Activated CD8-positive, alpha-beta memory T cell treated with anti-CD3 and anti-CD28 coated beads, Interleukin-2, amount 10 ng/mL, durations not matched to agents 7 days and 5 days (primary cell): Measurements from ENCODE around the gene PPP1R3D. TPM values are rescaled to one million over a fixed set of nuclear protein-coding genes. Genes with fewer than 3 reads are reported as not detected.

Source experiments
- ATAC-seq: fragments of 150-1000 bp; cut with Tn5 transposase; one replicate; pipeline ENCODE4 v1.10.0; 2021; ENCODE audit warnings: moderate library complexity
- CTCF ChIA-PET: fragments of 350-600 bp; sonication (Branson Sonifier 250); formaldehyde crosslinking; loops from one replicate; lab custom pipeline; 2021; ENCODE audit warnings: antibody characterized with exemption; lab: Charles Lee
- DNase-seq: peaks from one replicate; pipeline ENCODE4 v3.0.0-alpha.2; 2020
- H3K27ac Mint-ChIP-seq: one replicate; pipeline ENCODE4 v1.8.0; 2021; ENCODE audit warnings: mild to moderate bottlenecking, mixed read lengths
- H3K27me3 Mint-ChIP-seq: one replicate; pipeline ENCODE4 v1.8.0; 2021; ENCODE audit warnings: mixed read lengths
- H3K36me3 Mint-ChIP-seq: one replicate; pipeline ENCODE4 v1.8.0; 2021; ENCODE audit warnings: mild to moderate bottlenecking, mixed read lengths
- H3K4me1 Mint-ChIP-seq: one replicate; pipeline ENCODE4 v1.8.0; 2021; ENCODE audit warnings: mixed read lengths
- H3K4me3 Mint-ChIP-seq: one replicate; pipeline ENCODE4 v1.8.0; 2021; ENCODE audit warnings: mild to moderate bottlenecking, moderate library complexity, mixed read lengths
- H3K9me3 Mint-ChIP-seq: one replicate; pipeline ENCODE4 v1.8.0; 2022; ENCODE audit warnings: low read depth, mixed read lengths
- total RNA-seq, 2 experiments: library from RNA; stranded (reverse); gene quantifications; one replicate each; pipeline ENCODE4 v1.2.3, GENCODE V29; 2021

Gene PPP1R3D
- total RNA-seq, 2 experiments from 2014 or later: 8.5 to 8.7 TPM

GRCh38 chr20:59932616-59933295 lies 7.3 kb downstream of the PPP1R3D start:
- DNase-seq (no peak), ATAC-seq (no peak)
- no peaks in the 10 kb centered on the region for H3K9me3 Mint-ChIP-seq
- H3K4me3 Mint-ChIP-seq: peak overlapping the region; percentile 73
- H3K27me3 Mint-ChIP-seq: no peaks in the 10 kb centered on the region
- H3K4me1 Mint-ChIP-seq: peaks cover 39% of the 10 kb centered on the region
- peak overlapping the region; percentile 46 for H3K27ac Mint-ChIP-seq
- CTCF ChIA-PET: interaction anchor here (1.4 to 2.4 kb wide), 3 partner anchors 8 to 15 kb away, joined by 3 to 14 read pairs (median 12); partner anchors contain the start of genes FAM217B and PPP1R3D
- peaks cover 3% of the 10 kb centered on the region for H3K36me3 Mint-ChIP-seq

- ATAC-seq (no peak), DNase-seq (no peak)
- H3K36me3 Mint-ChIP-seq: peaks cover 3% of the 10 kb centered on the region
- CTCF ChIA-PET: interaction anchor here (2.2 kb wide), 1 partner anchor 9 kb away, joined by 12 read pairs; the partner anchor contains the start of genes FAM217B and PPP1R3D
- H3K4me1 Mint-ChIP-seq: peaks cover 33% of the 10 kb centered on the region
- H3K9me3 Mint-ChIP-seq: no peaks in the 10 kb centered on the region
- H3K27ac Mint-ChIP-seq: peak overlapping the region; percentile 70
- no peaks in the 10 kb centered on the region for H3K27me3 Mint-ChIP-seq
- peak overlapping the region; percentile 68 for H3K4me3 Mint-ChIP-seq
Observed at GRCh38 chr20:59931511-59932312, 8.4 kb downstream of the PPP1R3D start.

DNA sequence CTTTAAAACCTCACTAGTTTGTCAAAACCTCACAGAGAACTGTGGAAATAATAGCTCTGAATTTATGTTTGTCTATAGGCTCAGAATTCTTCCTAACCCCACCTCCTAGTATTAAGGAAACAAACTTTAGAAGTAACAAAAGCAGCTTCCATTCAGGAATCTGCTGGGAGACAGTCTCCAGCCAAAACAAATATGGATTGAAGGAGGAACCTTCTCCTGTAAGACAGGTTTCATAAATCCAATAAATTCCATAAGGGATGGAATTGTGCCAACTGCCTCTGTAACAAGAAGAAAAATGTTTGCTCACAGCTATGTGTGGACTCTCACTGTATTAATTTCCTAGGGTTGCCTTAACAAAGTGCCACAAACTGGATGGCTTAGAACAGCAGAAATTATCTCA lies 14.2 kb downstream of the PPP1R3D start:
- CTCF ChIA-PET: interaction anchor here (2.6 kb wide), 1 partner anchor 9 kb away, joined by 10 read pairs; no protein-coding TSS in a partner anchor
- no peak overlapping the region for H3K27ac Mint-ChIP-seq

DNA sequence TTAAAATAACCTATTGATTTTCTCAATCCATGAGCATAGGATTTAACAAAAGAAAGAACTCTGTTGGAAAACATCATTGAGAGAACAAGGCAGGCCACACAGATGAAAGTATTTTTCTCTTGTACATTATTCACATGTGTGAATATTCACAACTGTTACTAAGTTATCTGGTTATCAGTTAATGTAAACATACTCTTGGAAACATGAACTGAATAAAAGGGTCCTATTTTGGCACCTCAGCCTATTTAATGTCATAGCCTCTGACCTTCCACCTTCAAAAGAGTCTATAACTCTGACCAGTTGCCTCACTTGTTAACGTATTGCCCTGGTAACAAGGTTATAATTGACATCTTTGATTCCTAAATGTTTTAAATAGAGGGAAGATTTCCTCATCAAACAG lies 14.7 kb downstream of the PPP1R3D start:
- no peak overlapping the region for H3K27ac Mint-ChIP-seq
- DNase-seq: no peak
- H3K9me3 Mint-ChIP-seq: no peaks in the 10 kb centered on the region
- CTCF ChIA-PET: interaction anchor here (2.6 kb wide), 1 partner anchor 9 kb away, joined by 10 read pairs; no protein-coding TSS in a partner anchor
- H3K36me3 Mint-ChIP-seq: no peaks in the 10 kb centered on the region
- ATAC-seq: no peak
- peaks cover 6% of the 10 kb centered on the region for H3K27me3 Mint-ChIP-seq
- H3K4me1 Mint-ChIP-seq: peaks cover 8% of the 10 kb centered on the region
- no peak overlapping the region for H3K4me3 Mint-ChIP-seq

More for the DNA sequence above, 14.2 kb downstream of the PPP1R3D start:
- peaks cover 6% of the 10 kb centered on the region for H3K27me3 Mint-ChIP-seq
- DNase-seq: no peak
- H3K4me1 Mint-ChIP-seq: peaks cover 8% of the 10 kb centered on the region
- ATAC-seq: no peak
- no peaks in the 10 kb centered on the region for H3K36me3 Mint-ChIP-seq
- H3K9me3 Mint-ChIP-seq: no peaks in the 10 kb centered on the region
- no peak overlapping the region for H3K4me3 Mint-ChIP-seq

DNA sequence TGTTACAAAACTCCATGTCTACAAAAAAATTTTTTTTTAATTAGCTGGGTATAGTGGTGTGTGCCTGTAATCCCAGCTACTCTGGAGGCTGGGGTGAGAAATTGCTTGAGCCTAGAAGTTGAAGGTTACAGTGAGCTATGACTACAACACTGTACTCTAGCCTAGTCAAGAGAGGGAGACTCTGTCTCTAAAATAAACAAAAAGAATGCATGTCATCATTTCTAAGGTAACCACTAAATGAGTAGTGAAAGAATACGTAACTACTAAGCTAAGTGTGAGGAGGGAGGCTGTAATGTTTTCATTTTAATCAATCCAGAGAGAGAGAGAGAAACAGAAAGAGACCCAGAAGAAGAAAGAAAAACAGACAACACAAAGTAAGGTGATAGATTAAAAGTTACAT lies 16.6 kb downstream of the PPP1R3D start:
- no peak overlapping the region for H3K27ac Mint-ChIP-seq
- ATAC-seq: no peak
- no peak for DNase-seq
- no peak overlapping the region for H3K4me3 Mint-ChIP-seq
- peaks cover 6% of the 10 kb centered on the region for H3K27me3 Mint-ChIP-seq
- H3K36me3 Mint-ChIP-seq: peaks cover 2% of the 10 kb centered on the region
- peaks cover 2% of the 10 kb centered on the region for H3K4me1 Mint-ChIP-seq
- CTCF ChIA-PET: interaction anchor here (1.5 kb wide), 1 partner anchor 16 kb away, joined by 3 read pairs; the partner anchor contains the start of genes FAM217B and PPP1R3D
- no peaks in the 10 kb centered on the region for H3K9me3 Mint-ChIP-seq

DNA sequence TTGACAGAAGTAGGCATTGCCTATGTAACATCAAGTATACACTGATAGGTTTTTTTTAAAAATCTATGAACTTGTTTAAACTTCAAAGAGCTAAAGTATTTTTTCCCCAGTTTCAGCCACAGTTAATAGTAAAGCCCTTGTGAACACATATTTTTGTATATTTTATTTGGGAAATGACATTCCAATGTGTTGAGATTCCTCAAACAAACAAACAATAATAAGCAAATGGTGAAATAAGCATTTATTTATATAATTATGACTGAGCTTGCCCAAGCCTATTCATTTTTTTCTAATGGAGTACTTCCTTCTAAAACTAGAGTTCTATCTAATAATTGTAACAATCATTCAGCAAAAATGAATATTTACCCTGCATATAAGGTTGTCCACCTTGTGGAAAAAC lies 19.2 kb downstream of the PPP1R3D start:
- CTCF ChIA-PET: interaction anchor here (1.6 kb wide), 1 partner anchor 14 kb away, joined by 5 read pairs; no protein-coding TSS in a partner anchor
- H3K9me3 Mint-ChIP-seq: no peaks in the 10 kb centered on the region
- H3K27ac Mint-ChIP-seq: no peak overlapping the region
- no peak overlapping the region for H3K4me3 Mint-ChIP-seq
- peaks cover 6% of the 10 kb centered on the region for H3K27me3 Mint-ChIP-seq
- H3K36me3 Mint-ChIP-seq: peaks cover 2% of the 10 kb centered on the region
- H3K4me1 Mint-ChIP-seq: no peaks in the 10 kb centered on the region
- no peak for ATAC-seq
- DNase-seq: no peak

GRCh38 chr20:59912609-59913008 lies 27.5 kb downstream of the PPP1R3D start:
- H3K4me3 Mint-ChIP-seq: no peak overlapping the region
- H3K4me1 Mint-ChIP-seq: peaks cover 2% of the 10 kb centered on the region
- ATAC-seq (no peak), DNase-seq (no peak)
- H3K27me3 Mint-ChIP-seq: no peaks in the 10 kb centered on the region
- no peaks in the 10 kb centered on the region for H3K9me3 Mint-ChIP-seq
- CTCF ChIA-PET: no interaction called here
- H3K36me3 Mint-ChIP-seq: peaks cover 4% of the 10 kb centered on the region
- H3K27ac Mint-ChIP-seq: no peak overlapping the region

DNA sequence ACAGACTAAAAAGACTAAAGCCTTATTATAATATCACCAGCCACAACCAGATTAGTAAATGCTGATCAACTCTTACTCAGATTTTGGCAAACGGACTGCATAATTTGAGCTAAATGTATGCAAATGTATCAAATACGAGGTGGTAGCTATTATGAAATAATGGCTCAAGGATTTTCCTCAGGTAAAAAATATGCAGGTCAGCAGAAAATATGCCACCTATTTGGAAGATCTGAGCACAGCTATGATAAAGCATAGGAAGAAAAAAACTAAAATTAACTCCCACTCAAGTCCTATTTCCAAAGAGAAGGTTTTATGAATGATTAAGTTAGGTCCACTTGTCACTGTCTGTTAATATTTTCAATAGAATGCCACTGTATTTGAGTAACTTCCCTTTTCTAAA lies 29.1 kb downstream of the PPP1R3D start:
- ATAC-seq: no peak
- Mint-ChIP-seq H3K36me3 (peaks cover 5% of the 10 kb centered on the region), H3K9me3 (no peaks in the 10 kb centered on the region), H3K4me3 (no peak overlapping the region), H3K27ac (no peak overlapping the region), H3K27me3 (no peaks in the 10 kb centered on the region), H3K4me1 (peaks cover 2% of the 10 kb centered on the region)
- CTCF ChIA-PET: interaction anchor here (1.7 kb wide), 1 partner anchor 23 kb away, joined by 6 read pairs; the partner anchor contains the start of gene SYCP2
- DNase-seq: no peak

- Mint-ChIP-seq H3K27ac (no peak overlapping the region), H3K9me3 (no peaks in the 10 kb centered on the region), H3K4me1 (peaks cover 2% of the 10 kb centered on the region), H3K36me3 (peaks cover 5% of the 10 kb centered on the region), H3K27me3 (no peaks in the 10 kb centered on the region), H3K4me3 (no peak overlapping the region)
- DNase-seq (no peak), ATAC-seq (no peak)
- CTCF ChIA-PET: no interaction called here
Observed at GRCh38 chr20:59908855-59909254, 31.2 kb downstream of the PPP1R3D start.

DNA sequence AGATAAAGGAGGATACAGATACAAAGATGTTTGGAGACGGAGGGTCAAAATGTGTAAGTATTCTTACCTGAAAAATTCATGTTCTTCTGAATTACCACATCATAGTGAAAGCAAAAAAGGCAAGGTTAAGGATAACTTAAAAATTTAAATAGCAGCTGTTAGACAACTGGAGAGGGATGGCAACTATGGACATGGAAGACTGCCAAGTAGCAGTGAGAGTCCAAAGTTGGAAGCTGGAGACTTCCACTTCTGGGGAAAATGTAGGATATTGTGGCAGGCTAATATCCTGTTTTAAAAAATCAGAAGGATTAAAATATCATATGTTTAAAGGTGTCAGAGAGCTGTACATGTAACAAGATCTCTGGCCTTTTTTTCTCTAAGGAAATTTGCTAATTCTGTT lies 36.5 kb downstream of the PPP1R3D start:
- H3K4me3 Mint-ChIP-seq: no peak overlapping the region
- H3K36me3 Mint-ChIP-seq: peaks cover 1% of the 10 kb centered on the region
- CTCF ChIA-PET: interaction anchor here (1.2 kb wide), 1 partner anchor 24 kb away, joined by 4 read pairs; no protein-coding TSS in a partner anchor
- ATAC-seq: no peak
- H3K27ac Mint-ChIP-seq: no peak overlapping the region
- DNase-seq: no peak
- H3K4me1 Mint-ChIP-seq: no peaks in the 10 kb centered on the region
- no peaks in the 10 kb centered on the region for H3K27me3 Mint-ChIP-seq
- no peaks in the 10 kb centered on the region for H3K9me3 Mint-ChIP-seq

DNA sequence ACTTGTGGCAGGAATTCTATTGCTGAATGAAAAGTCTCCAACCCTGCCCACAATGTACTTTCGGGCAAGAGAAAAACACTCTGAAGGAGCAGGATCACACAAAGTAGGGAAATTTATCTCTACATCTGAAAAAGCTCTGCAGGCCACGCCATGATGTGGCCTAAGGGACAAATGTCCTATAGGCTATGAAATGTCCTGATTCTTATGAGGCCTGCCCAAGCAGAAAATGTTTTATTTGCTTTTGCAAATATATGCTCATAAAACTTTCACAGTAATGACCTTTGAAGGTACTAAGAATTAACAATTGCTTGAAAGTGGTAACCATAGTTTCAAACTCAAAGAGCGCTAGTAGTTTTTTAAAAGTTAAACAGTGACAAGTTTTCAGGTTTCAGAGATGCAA lies 37.6 kb downstream of the PPP1R3D start:
- CTCF ChIA-PET: no interaction called here
- DNase-seq (no peak), ATAC-seq (no peak)
- Mint-ChIP-seq H3K27me3 (no peaks in the 10 kb centered on the region), H3K4me1 (no peaks in the 10 kb centered on the region), H3K27ac (no peak overlapping the region), H3K4me3 (no peak overlapping the region), H3K36me3 (peaks cover 2% of the 10 kb centered on the region), H3K9me3 (peaks cover 1% of the 10 kb centered on the region)

- Mint-ChIP-seq H3K4me1 (no peaks in the 10 kb centered on the region), H3K27me3 (no peaks in the 10 kb centered on the region), H3K4me3 (no peak overlapping the region), H3K27ac (no peak overlapping the region), H3K9me3 (peaks cover 2% of the 10 kb centered on the region), H3K36me3 (peaks cover 3% of the 10 kb centered on the region)
- DNase-seq (no peak), ATAC-seq (no peak)
- CTCF ChIA-PET: no interaction called here
Observed at GRCh38 chr20:59895908-59896307, 44.2 kb downstream of the PPP1R3D start.

- H3K4me3 Mint-ChIP-seq: no peak overlapping the region
- H3K36me3 Mint-ChIP-seq: peaks cover 12% of the 10 kb centered on the region
- H3K9me3 Mint-ChIP-seq: no peaks in the 10 kb centered on the region
- CTCF ChIA-PET: no interaction called here
- H3K4me1 Mint-ChIP-seq: no peaks in the 10 kb centered on the region
- H3K27me3 Mint-ChIP-seq: no peaks in the 10 kb centered on the region
- DNase-seq (no peak), ATAC-seq (no peak)
- H3K27ac Mint-ChIP-seq: no peak overlapping the region
Observed at GRCh38 chr20:59891581-59891980, 48.5 kb downstream of the PPP1R3D start.
